Measurements from ENCODE around the gene MADCAM1. TPM values are rescaled to one million over a fixed set of nuclear protein-coding genes. Genes with fewer than 3 reads are reported as not detected.

MADCAM1 gene
- polyA plus RNA-seq, 1 experiment: not detected

- Histone ChIP-seq H3K27me3 (ENCODE audit: control insufficient read depth, insufficient read depth, low read length) (peaks cover 18% of the 10 kb centered on the region), H3K27ac (ENCODE audit: low read depth, low read length) (no peak overlapping the region), H3K4me3 (ENCODE audit: low read depth, low read length) (no peak overlapping the region), H3K9me3 (ENCODE audit: control insufficient read depth, insufficient read depth, low read length) (peaks cover 25% of the 10 kb centered on the region; the same call in 1 of the 2 replicates)
- TF ChIP-seq, protein P1, sequence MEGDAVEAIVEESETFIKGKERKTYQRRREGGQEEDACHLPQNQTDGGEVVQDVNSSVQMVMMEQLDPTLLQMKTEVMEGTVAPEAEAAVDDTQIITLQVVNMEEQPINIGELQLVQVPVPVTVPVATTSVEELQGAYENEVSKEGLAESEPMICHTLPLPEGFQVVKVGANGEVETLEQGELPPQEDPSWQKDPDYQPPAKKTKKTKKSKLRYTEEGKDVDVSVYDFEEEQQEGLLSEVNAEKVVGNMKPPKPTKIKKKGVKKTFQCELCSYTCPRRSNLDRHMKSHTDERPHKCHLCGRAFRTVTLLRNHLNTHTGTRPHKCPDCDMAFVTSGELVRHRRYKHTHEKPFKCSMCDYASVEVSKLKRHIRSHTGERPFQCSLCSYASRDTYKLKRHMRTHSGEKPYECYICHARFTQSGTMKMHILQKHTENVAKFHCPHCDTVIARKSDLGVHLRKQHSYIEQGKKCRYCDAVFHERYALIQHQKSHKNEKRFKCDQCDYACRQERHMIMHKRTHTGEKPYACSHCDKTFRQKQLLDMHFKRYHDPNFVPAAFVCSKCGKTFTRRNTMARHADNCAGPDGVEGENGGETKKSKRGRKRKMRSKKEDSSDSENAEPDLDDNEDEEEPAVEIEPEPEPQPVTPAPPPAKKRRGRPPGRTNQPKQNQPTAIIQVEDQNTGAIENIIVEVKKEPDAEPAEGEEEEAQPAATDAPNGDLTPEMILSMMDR (IDR thresholded peaks at IDR 0.05; ENCODE audit: low read depth, low read length): no peak
- DNase-seq (ENCODE audit: low read depth, low spot score): no peak
- CTCF ChIA-PET: no interaction called here
- POLR2A ChIA-PET: no interaction called here
Measured at GRCh38 chr19:461721-462551, 34.4 kb upstream of the MADCAM1 start.

DNA sequence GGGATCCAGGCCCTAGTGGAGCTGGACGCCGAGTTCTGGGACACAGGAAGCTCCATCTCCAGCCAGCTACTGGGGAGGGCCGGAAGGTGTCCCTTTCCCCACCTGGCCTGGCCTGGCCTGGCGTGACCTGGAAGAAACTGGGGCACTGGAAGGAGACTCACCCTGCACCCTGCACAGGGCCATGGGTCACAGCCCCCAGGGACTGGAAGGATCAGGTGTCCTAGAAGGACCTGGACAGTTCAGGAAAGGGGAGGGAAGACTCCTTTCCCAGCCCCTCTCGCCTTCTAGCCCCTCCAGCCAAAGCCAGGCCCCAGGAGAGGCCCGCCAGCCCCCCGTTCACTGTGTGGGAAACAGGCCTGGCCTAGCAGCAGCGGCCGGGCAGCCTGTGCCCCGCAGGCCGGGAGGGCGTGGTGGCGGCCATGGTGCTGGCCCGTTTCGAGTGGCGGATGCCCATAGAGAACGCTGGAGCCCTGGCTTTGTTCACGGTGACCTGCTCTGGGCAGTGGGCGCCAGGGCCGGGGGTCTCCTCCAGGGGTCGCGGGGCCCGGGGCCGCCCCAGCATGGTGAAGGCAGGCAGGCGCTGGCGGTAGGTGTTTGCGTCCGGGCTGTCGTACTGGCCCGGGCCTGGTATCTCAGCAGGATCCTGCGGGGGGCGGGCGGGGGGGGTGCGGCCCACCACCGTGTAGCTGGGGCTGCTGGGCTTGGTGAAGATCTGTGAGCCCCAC lies 32.6 kb upstream of the MADCAM1 start:
- peaks cover 14% of the 10 kb centered on the region; the same call in 1 of the 2 replicates for H3K9me3 ChIP-seq (ENCODE audit: control insufficient read depth, insufficient read depth, low read length)
- ChIA-PET POLR2A (interaction anchor here (0.6 kb wide), 1 partner anchor 22 kb away, joined by 3 read pairs; no protein-coding TSS in a partner anchor), CTCF (no interaction called here)
- no peak overlapping the region for H3K27ac ChIP-seq (ENCODE audit: low read depth, low read length)
- H3K27me3 ChIP-seq (ENCODE audit: control insufficient read depth, insufficient read depth, low read length): peaks cover 18% of the 10 kb centered on the region
- DNase-seq (ENCODE audit: low read depth, low spot score): no peak
- H3K4me3 ChIP-seq (ENCODE audit: low read depth, low read length): no peak overlapping the region
- TF ChIP-seq, protein P1 (IDR thresholded peaks at IDR 0.05; ENCODE audit: low read depth, low read length): no peak

DNA sequence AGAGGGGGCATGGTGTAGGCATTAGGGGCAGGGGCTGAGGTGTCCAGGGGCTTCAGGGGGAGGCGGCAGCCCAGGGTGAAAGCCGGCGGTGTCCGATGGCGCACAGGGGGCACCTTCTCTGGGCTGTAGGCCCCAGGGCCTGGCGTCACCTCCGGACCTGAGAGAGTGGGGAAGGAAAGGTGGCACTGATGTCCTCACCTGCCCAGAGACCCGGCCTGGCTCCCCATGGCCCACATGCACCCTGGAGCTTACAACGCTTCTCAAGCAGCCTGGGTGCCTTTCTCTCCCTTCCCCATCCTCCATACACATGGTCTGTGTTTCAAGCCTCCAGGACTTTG lies 32.1 kb upstream of the MADCAM1 start:
- CTCF ChIA-PET: no interaction called here
- H3K27me3 ChIP-seq (ENCODE audit: control insufficient read depth, insufficient read depth, low read length): peaks cover 18% of the 10 kb centered on the region

GRCh38 chr19:465056-465816 lies 31.1 kb upstream of the MADCAM1 start:
- Histone ChIP-seq H3K9me3 (ENCODE audit: control insufficient read depth, insufficient read depth, low read length) (peaks cover 15% of the 10 kb centered on the region; the same call in 1 of the 2 replicates), H3K4me3 (ENCODE audit: low read depth, low read length) (no peak overlapping the region), H3K27ac (ENCODE audit: low read depth, low read length) (no peak overlapping the region), H3K27me3 (ENCODE audit: control insufficient read depth, insufficient read depth, low read length) (peaks cover 13% of the 10 kb centered on the region)
- DNase-seq (ENCODE audit: low read depth, low spot score): no peak
- POLR2A ChIA-PET: no interaction called here
- CTCF ChIA-PET: no interaction called here
- TF ChIP-seq, protein P1 (IDR thresholded peaks at IDR 0.05; ENCODE audit: low read depth, low read length): no peak

More for the DNA sequence above, 32.1 kb upstream of the MADCAM1 start:
- Histone ChIP-seq H3K4me3 (ENCODE audit: low read depth, low read length) (no peak overlapping the region), H3K9me3 (ENCODE audit: control insufficient read depth, insufficient read depth, low read length) (peaks cover 15% of the 10 kb centered on the region; the same call in 1 of the 2 replicates), H3K27ac (ENCODE audit: low read depth, low read length) (no peak overlapping the region)
- POLR2A ChIA-PET: no interaction called here
- TF ChIP-seq, protein P1 (IDR thresholded peaks at IDR 0.05; ENCODE audit: low read depth, low read length): no peak
- DNase-seq (ENCODE audit: low read depth, low spot score): no peak

Data from AG04450 (cell line).